Astrocyte of the spinal cord (primary cell): ENCODE results near the gene CASK.
A peak's percentile ranks its signal among the peaks of the same experiment; 100 is the strongest.

Experiments
- DNase-seq: peaks from one replicate; pipeline ENCODE4 v3.0.0; 2011; ENCODE audit warnings: low read depth, low spot score
- H3K4me3 ChIP-seq: 2 replicates; pipeline ENCODE4 v1.5.1; 2011; ENCODE audit warnings: low read depth, mild to moderate bottlenecking, low read length, moderate library complexity
- in situ Hi-C: cut with HindIII; loops from 2 replicates; pipeline ENCODE4 v1.10.0; 2017; ENCODE audit warnings: low sequenced_read_pairs
- TF ChIP-seq, protein P1 (sequence below): IDR thresholded peaks from 2 replicates; pipeline ENCODE4 v1.5.1; 2012; ENCODE audit warnings: low read depth, mild to moderate bottlenecking, low read length, inconsistent platforms

CASK gene

DNA sequence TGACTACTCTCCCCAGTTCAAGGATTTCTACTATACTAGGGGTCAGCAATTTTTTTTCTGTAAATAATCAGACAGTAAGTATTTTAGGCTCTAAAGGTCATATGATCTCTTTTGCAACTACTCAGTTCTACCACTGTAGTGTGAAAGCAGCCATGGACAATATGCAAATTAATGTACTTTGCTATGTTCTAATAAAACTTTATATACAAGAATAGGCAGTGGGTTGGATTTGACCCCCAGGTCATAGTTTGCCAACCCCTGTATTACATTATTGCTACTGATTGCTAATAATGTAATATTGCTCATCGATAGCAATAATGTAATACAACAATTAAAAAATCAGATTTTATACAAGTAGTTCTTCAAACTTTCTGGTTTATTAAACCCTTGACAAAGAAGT, 293.8 kb downstream of the CASK start:
- TF ChIP-seq, protein P1, sequence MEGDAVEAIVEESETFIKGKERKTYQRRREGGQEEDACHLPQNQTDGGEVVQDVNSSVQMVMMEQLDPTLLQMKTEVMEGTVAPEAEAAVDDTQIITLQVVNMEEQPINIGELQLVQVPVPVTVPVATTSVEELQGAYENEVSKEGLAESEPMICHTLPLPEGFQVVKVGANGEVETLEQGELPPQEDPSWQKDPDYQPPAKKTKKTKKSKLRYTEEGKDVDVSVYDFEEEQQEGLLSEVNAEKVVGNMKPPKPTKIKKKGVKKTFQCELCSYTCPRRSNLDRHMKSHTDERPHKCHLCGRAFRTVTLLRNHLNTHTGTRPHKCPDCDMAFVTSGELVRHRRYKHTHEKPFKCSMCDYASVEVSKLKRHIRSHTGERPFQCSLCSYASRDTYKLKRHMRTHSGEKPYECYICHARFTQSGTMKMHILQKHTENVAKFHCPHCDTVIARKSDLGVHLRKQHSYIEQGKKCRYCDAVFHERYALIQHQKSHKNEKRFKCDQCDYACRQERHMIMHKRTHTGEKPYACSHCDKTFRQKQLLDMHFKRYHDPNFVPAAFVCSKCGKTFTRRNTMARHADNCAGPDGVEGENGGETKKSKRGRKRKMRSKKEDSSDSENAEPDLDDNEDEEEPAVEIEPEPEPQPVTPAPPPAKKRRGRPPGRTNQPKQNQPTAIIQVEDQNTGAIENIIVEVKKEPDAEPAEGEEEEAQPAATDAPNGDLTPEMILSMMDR, result no peak
- DNase-seq, result no peak
- H3K4me3 ChIP-seq, result no peak overlapping the region
- in situ Hi-C loops, result no loop called here

DNA sequence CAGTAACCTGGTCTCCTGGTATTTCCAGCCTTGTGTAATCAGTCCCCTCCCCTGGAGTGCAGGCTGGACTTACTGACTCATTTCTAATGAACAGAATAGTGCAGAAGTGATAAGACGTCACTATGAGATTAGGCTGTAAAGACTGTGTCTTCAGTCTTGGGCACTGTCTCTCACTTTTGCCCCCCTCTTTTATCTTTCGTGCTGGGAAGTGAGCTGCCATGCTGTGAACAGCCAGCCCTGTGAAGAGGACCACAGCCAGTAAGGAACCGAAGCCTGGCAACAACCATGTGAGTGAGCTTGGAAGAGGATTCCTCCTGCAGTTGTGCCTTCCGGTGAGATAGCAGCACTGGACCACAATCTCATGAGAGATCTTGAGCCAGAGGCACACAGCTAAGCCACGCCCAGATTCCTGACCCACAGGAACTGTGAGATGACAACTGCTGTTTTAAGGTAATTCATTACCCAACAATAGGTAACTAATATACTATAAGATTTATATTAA, 302.1 kb downstream of the CASK start:
- TF ChIP-seq, protein P1, result no peak
- H3K4me3 ChIP-seq, result no peak overlapping the region
- peak; percentile 30 for DNase-seq
- in situ Hi-C loops, result no loop called here

DNA sequence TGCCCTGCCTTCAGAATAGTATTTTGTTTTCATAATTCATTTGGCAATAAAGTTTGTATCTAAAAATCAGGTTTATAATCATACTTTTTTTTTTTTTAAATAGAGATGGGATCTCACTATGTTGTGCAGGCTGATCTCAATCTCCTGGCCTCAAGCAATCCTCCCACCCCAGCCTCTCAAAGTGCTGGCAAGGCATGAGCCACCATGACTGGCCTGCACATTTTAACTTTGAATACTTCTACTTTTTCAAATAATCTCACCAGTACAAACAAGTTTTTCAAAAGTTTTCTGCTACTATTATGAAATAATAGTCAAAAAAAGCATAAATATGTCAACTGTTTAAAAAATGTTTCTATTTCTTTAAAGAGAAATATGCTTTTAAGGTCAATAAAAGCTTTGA, 304.1 kb downstream of the CASK start:
- H3K4me3 ChIP-seq, result no peak overlapping the region
- TF ChIP-seq, protein P1, result no peak
- DNase-seq, result no peak
- in situ Hi-C loops, result no loop called here

DNA sequence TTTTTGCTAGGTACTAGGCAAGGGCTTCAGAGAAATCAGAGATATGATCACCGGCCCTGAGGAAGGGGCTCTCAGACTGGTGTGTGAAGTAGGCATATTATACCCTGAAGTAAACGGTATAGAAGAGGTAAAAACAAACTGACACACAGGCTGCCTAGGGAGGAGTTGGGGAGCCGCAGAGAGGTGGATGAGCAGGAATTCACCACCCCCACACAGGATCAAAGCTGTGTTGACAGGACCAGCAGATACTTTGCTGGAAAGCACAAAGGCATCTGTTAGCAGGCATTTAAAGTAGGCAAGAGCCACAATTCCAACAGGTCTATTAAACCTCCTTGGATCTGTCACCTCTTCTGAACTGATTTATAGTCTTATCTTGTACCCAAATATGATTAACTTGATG, 306.4 kb downstream of the CASK start:
- in situ Hi-C loops, result no loop called here
- TF ChIP-seq, protein P1, result no peak
- no peak for DNase-seq
- no peak overlapping the region for H3K4me3 ChIP-seq

DNA sequence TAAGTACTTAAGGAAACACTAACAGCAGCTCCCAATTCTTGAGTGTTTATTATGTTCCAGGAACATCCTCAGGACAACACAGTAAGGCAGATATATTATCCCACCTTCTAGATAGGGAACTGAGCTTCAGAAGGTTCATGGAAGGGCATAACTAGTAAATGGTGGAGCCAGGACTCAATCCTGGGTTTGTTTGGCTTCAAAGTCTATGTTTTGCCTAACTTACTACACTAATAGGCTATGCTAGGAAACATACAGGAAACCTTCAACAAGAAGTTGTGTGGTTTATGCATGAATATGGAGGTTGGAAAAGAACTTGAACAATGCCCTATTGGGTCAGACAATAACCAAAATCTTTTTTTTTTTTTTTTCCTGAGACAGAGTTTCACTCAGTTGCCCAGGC, 307.1 kb downstream of the CASK start:
- in situ Hi-C loops, result no loop called here
- TF ChIP-seq, protein P1, result no peak
- DNase-seq, result no peak
- no peak overlapping the region for H3K4me3 ChIP-seq

DNA sequence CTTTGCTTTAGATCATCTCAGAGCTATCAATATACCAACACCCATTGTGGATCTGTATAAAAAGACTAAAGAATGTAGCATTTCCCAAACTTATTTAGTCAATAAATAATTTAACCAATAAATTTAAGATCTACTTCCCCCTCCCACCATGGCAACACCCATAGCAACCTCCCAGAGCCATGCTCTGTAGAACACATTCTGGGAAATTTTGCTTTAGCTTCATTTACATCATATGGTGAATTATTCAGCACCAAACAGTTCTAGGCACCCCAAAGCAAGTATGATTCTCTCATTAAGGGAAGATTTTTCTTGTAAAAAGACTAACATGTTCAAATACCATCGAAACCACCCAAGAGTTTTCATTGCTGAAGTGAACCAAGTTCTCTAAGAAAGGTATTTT, 315.1 kb downstream of the CASK start:
- in situ Hi-C loops, result no loop called here
- DNase-seq, result no peak
- H3K4me3 ChIP-seq, result no peak overlapping the region
- TF ChIP-seq, protein P1, result no peak
